Epidermal melanocyte (primary cell): Measurements from ENCODE around the gene BTRC.

Source experiments
- DNase-seq: peaks from one replicate; pipeline ENCODE4 v3.0.0; 2011; ENCODE audit warnings: low spot score; ENCODE audit not compliant: insufficient read length

The BTRC gene

GRCh38 chr10:101566333-101567164, 212.6 kb downstream of the BTRC start:
- no peak for DNase-seq

DNA sequence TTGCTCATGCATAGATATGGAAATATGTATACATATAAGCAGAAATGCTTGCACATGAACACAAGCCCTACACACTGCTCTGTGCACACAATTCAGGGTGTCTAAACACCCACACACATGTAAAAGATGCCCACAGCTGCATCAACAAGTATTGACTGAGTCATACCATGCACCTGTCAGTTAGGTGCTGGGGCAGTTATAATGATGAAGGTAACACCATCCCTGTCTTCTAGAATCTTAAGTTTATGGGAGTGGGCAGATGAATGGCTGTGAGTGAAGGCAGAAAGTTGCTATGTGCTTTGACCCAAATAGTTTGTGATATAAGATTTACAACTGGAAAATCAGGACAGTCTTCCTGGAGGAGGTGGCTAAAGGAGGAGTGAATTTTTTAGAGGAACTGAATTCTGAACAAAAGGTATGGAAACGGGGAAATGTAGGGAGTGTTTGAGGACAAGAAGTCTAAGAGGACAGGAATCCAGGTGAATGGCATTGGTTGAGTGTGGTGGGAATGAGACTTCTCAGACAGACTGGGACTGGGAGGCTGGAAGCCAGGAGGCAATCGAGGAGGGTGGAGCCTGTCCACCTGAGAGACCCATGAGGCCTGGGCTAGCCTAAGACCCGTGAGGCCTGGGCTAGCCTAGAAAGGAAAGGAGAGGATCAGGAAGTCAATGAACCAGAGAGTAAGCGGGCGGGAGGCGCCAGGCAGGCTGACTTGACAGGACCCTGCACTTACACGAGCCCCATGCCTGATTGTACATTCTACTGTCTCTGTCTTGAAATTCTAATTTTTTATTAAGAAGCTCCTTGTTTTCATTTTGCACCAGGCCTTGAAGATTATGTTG, 213.4 kb downstream of the BTRC start:
- DNase-seq, result no peak

GRCh38 chr10:101568054-101568745, 214.2 kb downstream of the BTRC start:
- DNase-seq, result peak; percentile 14

GRCh38 chr10:101569323-101569621, 215.3 kb downstream of the BTRC start:
- DNase-seq, result no peak

GRCh38 chr10:101569622-101570427, 215.9 kb downstream of the BTRC start:
- peak; percentile 84 for DNase-seq

DNA sequence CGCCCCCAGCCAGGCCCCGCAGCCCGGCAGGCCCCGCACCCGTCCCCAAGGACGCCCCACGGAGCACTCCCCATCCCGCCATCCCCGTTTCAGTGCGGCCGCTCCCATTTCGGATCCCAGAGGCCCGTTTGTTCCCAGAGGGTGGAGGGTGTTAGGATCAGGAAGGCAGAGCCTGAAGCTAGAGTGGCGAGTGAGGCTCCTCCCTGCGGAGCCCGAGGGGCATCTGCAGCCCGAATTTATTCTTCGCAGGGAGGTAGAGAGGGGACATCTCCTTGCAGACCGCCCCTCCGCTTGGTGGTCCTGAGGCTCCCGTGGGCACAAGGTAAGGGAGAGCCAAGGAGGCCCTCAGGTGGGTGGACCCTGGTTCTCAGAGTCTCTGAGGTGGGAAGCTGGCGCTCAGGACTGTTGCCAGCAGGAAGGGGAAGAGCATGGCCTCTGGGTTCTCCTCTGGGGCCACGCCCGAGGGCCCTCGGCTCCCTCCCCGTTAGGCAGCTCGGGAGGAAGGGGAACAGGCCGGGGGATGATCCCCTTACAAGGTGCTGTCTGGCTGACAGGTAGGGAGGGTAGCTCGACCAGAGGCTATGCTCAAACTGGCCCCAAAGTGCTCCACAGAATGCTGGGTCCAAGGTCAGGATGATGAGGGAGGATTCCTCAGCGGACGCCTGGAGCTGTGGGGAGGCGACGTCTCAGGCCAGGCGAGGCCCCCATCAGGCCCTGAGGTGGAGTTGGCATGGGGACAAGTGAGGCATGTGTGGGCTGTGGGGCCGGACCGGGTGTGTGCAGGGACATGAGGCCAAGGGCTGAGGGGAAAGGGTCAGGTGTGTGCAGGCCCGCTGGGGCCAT, 216.7 kb downstream of the BTRC start:
- no peak for DNase-seq

GRCh38 chr10:101571271-101571925, 217.4 kb downstream of the BTRC start:
- DNase-seq, result no peak

- DNase-seq, result no peak
Measured at GRCh38 chr10:101572126-101572525, 218.2 kb downstream of the BTRC start.

- DNase-seq, result no peak
Measured at GRCh38 chr10:101572785-101573184, 218.8 kb downstream of the BTRC start.

- DNase-seq, result no peak
Measured at GRCh38 chr10:101573885-101574753, 220.2 kb downstream of the BTRC start.

- no peak for DNase-seq
Measured at GRCh38 chr10:101575091-101575490, 221.1 kb downstream of the BTRC start.

- DNase-seq, result no peak
Measured at GRCh38 chr10:101575580-101576210, 221.7 kb downstream of the BTRC start.

DNA sequence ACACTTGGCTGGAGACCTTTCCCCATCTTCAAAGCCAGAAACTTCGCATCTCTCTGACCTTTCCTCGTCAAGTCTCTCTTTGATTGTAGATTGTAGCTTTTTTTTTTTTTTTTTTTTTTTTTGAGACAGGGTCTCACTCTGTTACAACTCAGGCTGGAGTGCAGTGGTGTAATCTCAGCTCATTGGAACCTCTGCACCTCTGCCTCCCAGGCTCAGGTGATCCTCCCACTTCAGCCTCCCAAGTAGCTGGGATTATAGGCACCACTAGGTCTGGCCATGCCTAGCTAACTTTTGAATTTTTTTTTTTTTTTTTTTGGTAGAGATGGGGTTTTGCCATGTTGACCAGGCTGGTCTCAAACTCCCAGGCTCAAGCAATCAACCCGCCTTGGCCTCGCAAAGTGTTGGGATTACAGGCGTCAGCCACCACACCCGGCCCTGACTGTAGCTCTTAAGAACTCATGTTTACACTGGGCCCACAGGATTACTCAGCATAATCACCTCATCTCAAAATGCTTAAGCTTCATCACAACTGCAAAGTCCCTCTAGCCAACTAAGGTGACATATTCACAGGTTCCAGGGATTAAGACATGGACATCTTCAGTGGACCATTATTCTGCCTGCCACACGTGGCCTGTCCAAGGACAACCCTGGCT, 222.4 kb downstream of the BTRC start:
- no peak for DNase-seq

DNA sequence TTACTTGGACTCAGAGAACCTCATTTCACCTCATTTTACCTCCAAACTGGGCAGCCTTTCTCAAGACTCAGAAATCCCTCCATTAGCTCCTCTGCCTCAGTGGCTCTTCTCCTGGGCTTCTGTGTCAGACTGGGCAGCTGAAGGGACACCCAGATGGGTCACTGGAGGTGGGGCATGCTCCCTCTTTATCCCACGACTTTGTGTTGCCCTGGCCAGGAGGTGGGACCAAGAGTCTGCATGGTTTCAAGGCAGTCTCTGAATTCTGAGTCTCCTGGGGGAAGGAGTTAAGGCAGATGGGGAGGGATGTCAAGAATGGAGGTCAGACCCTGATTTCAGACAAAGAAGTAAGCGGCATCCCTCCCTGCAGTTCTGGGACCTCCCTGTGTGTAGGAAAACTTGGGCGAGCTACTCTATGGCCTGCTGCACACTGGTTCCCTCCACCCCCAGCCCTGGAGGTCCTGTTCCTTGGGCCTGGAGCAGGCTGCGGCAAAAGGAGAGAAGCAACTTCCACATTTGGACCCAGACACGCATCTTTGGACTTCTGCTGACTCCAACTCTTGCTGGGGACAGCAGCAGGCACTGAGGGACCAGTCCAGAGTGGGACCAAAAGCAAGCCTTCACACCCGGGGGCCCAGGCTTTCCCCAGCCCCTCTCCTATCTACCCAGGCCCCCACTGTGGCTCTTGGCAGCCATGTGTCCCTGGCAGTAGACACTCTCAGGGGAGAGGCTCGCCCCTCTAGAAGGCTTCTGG, 223.3 kb downstream of the BTRC start:
- DNase-seq, result no peak

GRCh38 chr10:101578192-101578591, 224.2 kb downstream of the BTRC start:
- no peak for DNase-seq

DNA sequence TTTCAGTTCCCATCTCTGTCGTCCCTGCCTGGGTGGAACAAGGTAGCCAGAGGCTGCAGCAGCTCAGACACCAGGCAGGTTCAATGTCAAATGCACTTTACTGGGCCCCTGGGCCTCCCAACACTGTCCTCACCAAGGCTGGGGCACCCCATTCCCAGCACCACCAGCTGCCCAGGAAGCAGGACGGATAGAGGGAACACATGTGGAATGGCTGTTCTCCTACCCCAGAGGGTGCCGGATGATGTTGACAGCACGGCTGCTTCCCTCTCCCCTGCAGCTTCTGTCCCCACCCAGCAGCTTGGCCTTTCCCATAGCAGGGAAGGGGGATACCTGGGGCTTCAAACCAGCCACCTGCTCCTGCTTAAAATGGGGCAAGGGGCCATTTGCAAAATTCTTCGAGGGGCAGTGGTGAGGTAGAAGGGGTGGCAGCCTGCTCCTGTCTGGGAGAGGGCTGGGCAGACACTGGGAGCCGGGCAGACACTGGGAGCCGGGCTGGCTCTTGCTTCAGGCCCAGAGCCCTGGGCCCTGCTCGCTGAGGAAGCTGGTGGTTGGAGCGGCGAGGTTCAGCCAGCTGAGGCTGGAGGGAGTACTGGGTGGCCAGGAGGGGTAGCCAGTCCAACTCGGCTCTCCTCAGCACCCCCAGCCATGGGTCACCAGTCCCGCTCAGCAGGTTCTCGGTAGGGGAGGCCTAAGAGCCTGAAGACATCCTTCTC, 225.0 kb downstream of the BTRC start:
- no peak for DNase-seq

DNA sequence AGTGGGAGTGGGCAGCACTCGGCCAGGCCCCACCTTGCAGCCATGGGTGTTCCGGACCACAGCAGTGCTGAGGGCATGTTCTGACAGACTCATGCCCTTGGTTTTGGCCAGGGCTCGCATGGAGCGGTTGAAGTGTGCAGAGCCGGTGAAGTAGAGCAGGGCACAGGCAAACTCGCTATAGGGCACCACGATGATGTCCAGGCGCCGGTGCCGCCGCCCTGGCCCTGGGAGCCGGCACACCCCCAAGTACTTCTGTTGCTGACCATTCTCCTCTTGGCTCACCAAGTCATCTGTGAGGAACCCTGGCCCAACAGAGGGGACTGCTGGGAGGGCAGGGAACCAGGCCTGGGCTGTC, 225.5 kb downstream of the BTRC start:
- no peak for DNase-seq
